GM10266 (cell line): ENCODE results near the gene NRG2.

Experiments
- DNase-seq: peaks from one replicate; pipeline ENCODE4 v3.0.0; 2012; ENCODE audit errors: extremely low spot score
- TF ChIP-seq, protein P1 (sequence below): IDR thresholded peaks from 2 replicates; pipeline ENCODE4 v1.5.1; 2012; ENCODE audit warnings: mild to moderate bottlenecking, low read depth; ENCODE audit not compliant: control insufficient read depth, insufficient read depth; ENCODE audit errors: missing control alignments

NRG2 gene

DNA sequence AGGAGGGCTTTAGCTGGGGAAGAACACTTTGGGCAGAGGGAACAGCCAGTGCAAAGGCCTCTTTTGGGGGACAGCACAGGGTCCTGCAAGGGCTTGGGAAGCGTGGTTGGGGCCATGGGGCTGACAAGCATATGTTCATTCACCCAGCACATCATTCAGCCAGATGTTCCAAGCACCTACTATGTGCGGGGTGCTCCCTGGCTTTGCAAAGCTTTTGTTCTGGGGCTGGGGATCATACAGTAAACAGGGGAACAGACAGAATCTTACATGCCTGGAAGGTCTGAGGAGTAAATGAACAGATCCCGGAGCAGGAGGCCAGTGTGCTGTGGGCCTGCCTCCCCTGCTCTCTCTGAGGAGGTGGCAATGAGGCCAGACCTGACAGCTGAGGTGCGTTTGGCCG lies 230.8 kb downstream of the NRG2 start:
- DNase-seq: no peak
- TF ChIP-seq, protein P1, sequence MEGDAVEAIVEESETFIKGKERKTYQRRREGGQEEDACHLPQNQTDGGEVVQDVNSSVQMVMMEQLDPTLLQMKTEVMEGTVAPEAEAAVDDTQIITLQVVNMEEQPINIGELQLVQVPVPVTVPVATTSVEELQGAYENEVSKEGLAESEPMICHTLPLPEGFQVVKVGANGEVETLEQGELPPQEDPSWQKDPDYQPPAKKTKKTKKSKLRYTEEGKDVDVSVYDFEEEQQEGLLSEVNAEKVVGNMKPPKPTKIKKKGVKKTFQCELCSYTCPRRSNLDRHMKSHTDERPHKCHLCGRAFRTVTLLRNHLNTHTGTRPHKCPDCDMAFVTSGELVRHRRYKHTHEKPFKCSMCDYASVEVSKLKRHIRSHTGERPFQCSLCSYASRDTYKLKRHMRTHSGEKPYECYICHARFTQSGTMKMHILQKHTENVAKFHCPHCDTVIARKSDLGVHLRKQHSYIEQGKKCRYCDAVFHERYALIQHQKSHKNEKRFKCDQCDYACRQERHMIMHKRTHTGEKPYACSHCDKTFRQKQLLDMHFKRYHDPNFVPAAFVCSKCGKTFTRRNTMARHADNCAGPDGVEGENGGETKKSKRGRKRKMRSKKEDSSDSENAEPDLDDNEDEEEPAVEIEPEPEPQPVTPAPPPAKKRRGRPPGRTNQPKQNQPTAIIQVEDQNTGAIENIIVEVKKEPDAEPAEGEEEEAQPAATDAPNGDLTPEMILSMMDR: no peak

DNA sequence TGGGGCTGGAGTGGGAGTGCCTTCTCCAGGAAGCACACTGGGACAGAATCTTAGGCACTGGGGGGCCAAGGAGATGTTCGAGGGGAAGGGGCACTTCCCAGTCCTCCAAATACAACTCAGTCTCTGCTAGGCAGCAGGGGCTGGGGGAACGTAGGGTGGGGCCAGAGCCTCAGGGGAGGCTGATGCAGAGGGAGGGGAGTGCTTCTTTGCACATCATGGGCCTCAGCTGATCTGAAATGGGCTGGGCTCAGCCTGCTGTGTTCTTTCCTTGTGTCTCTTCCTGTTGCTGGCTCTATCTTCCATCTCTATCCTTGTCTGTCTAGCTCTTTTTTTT lies 231.9 kb downstream of the NRG2 start:
- TF ChIP-seq, protein P1: no peak
- DNase-seq: no peak

DNA sequence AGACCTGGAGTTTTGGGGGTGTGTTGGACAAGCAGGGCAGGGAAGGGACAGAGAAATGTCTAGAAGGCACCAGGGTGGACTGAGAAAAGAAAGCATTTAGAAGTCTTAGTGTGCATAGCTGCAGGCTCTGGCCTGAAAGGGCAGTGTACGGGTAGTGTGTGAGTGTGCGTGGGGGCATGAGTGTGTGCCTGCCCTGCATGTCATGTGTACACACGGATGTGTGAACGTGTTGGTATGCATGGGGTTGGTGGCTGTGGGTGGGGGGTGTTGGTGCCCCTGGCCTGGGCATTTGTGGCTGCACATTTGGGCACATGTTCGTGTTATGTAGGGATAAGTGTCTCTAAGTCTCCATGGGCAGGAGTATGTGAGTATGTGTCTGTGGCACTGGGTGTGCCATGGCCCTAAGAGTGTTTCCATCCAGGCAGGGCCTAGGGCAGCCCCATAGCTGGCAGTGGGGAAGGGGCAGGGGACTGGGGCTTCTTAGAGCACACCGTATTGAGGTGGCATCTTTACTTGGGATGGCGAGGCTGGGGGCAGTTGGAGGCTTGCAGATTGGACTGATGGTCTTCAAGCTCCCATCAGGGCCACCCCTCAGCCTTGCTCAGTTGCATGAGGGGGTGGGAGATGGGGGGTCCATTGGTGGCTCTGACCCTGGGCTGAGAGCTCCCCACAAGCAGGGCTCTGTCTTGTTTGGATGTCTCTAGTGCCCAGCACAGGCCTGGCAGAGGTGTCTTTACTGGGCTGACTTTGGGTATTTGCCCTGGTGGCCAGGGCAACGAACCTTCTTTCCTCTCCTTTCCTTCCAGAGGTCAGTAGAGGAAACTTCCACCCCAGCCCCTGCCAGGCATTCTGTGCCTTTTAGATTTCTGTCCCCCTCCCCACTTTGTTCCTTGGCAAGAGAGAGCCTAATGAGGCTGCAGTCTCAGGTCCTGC lies 232.5 kb downstream of the NRG2 start:
- TF ChIP-seq, protein P1: no peak
- DNase-seq: no peak

DNA sequence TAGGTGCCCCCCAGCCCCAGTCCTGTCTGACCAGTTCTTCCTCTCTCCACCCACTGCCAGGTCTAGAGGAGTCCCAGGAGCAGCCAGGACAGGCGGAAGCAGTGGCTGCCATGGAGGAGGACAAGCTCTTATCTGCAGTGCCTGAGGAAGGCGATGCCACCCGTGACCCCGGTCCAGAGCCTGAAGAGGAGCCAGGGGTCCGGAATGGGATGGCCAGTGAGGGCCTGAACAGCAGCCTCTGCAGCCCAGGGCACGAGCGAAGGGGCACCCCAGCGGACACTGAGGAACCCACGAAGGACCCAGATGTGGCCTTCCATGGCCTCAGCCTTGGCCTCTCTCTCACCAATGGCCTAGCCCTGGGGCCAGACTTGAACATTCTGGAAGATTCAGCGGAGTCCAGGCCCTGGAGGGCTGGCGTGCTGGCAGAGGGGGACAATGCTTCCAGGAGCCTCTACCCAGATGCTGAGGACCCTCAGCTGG lies 233.7 kb downstream of the NRG2 start:
- TF ChIP-seq, protein P1: no peak
- no peak for DNase-seq

DNA sequence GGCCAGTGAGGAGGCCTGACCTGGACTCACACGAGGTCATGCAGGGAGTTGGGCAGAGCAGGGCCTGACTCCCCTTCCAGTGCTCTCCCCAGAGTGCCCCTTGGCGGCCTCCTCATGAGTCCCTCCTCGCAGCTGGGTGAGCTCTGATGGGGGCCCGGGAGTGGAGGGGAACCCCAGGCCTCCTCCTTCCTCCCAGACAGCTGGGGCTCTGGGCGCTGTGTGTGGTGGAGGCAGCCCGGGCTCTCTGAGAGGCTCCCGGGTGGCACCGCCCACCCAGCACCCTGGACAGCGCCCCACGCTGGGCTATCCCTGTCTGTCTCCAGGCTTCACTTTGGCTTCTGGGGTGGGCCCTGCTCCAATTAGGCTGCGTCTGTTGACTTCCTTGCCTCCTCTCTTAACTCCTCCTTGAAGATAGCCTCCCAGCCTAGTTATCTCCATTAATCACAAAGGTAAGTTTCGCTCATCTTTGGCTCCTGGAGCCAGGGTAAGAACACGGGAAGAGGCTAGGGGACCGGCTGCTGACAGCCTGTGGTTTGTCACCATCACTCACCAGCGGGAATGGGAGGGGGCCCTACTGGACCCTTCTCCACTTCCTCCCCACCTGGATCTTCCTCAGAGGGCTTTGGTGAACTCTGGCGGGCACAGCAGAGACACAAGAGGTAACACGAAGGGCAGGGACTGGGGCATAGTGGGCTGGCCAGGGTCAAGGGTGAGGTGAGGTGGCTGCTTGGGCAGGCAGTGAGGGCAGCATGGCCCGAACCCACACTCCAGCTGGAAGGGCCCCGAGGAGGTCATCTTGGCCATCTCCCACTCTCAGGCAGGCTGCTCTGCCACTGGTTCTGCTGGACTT lies 234.4 kb downstream of the NRG2 start:
- TF ChIP-seq, protein P1: no peak
- peak; percentile 74 for DNase-seq

DNA sequence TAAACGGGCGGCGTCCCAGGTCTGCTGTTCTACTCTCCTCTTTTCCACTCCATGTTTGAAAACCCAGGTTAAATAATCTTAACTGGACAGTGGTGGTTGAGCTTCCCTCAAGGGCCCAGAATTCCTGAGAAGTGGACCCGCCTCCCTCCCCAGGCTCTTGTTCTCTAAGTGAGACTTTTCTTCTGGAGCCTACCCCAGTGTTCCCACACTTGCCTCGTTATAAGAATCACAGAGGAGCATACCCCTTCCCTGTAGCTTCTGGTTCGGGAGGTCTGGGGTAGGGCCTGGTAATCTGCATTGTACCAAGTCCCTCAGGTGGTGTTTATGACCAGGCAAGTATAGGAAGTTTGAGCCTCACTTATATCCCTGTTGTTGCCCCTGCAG lies 235.5 kb downstream of the NRG2 start:
- DNase-seq: no peak
- TF ChIP-seq, protein P1: no peak
